Stomach (tissue), 9 donors: Measurements from ENCODE around the gene MISP. TPM values are rescaled to one million over a fixed set of nuclear protein-coding genes. Genes with fewer than 3 reads are reported as not detected.

ENCODE experiments used
- DNase-seq, 2 donors: peaks; one replicate each; pipeline versions ENCODE4 v3.0.0 to v3.0.0-alpha.2; 2013 to 2019
- H3K27ac ChIP-seq, 5 donors: fragments of 200-600 bp in 4 of 5; sonication (generic) in 4 of 5; one replicate each; pipeline ENCODE4 v1.5.1; 2013 to 2019; ENCODE audit warnings: mild to moderate bottlenecking in 1 of 5, moderate library complexity in 1 of 5
- H3K27me3 ChIP-seq, 3 donors: fragments of 200-600 bp; sonication (generic); one replicate each; pipeline ENCODE4 v1.5.1; 2017 to 2019; ENCODE audit warnings: mixed run types in 1 of 3
- H3K36me3 ChIP-seq, 4 donors: fragments of 200-600 bp; sonication (generic); 1 replicate in 3 of 4; 2 replicates in 1 of 4; pipeline ENCODE4 v1.5.1; 2016 to 2019
- H3K4me1 ChIP-seq, 4 donors: fragments of 200-600 bp; sonication (generic); one replicate each; pipeline ENCODE4 v1.5.1; 2016 to 2019
- H3K4me3 ChIP-seq, 4 donors: fragments of 200-600 bp; sonication (generic) in 3 of 4; one replicate each; pipeline ENCODE4 v1.5.1; 2016 to 2019; ENCODE audit warnings: mild to moderate bottlenecking in 1 of 4
- H3K9me3 ChIP-seq, 4 donors: fragments of 200-600 bp; sonication (generic); one replicate each; pipeline ENCODE4 v1.5.1; 2016 to 2019
- CTCF ChIP-seq, 7 experiments: fragments of 450-650 bp in 4 of 7; fragments of 200-600 bp in 3 of 7; sonication (generic) in 3 of 7; IDR thresholded peaks; one replicate each; pipeline ENCODE4 v1.5.1; 2016 to 2019; ENCODE audit warnings: antibody characterized with exemption in 7 of 7, control low read depth in 2 of 7, mild to moderate bottlenecking in 1 of 7
- EP300 ChIP-seq: sonication (generic); formaldehyde crosslinking; IDR thresholded peaks from one replicate; pipeline ENCODE4 v1.6.1; 2017; ENCODE audit warnings: antibody characterized with exemption
- POLR2A ChIP-seq, 4 donors: fragments of 450-650 bp; IDR thresholded peaks; one replicate each; pipeline ENCODE4 v1.6.1; 2016; ENCODE audit warnings: antibody characterized with exemption in 4 of 4, control low read depth in 2 of 4, mild to moderate bottlenecking in 1 of 4, moderate library complexity in 1 of 4
- POLR2AphosphoS5 ChIP-seq, 3 donors: sonication (generic); formaldehyde crosslinking; IDR thresholded peaks; one replicate each; pipeline ENCODE4 v1.6.1; 2016; ENCODE audit warnings: antibody characterized with exemption in 3 of 3
- WGBS, 5 donors: extraction: QIAGEN DNeasy Blood & Tissue Kit in 3 of 5; methylation state at CpG; one replicate each; pipeline versions ENCODE4 v1.1.5 to v1.1.7; 2013 to 2018; 5-methylcytosine and 5-hydroxymethylcytosine counted together
- intact Hi-C: fragments of 100-400 bp; cut with DNase I; formaldehyde crosslinking; loops from one replicate; pipeline ENCODE4 v1.15.1; 2023; ENCODE audit warnings: low total_unique reads
- polyA plus RNA-seq, 3 donors: library from polyadenylated mRNA; stranded (reverse); fragments of 200-250 nt; gene quantifications; one replicate each; pipeline ENCODE4 v1.2.3, GENCODE V29; 2013
- total RNA-seq, 5 donors: library from RNA; depleted of rRNA; stranded (reverse); fragments of >200 nt; gene quantifications; one replicate each; pipeline versions ENCODE4 v1.1.0 to v1.2.3, GENCODE V29; 2014 to 2016
- donor health status: healthy with polysubstance abuse.
- donor health status: Bipolar disorder and iron deficiency.
- donor health status: healthy.

The MISP gene
- total and polyA plus RNA-seq, 8 donors: 2.1 to 149 (median 12.7) TPM

- Histone ChIP-seq H3K27ac (no peak overlapping the region), H3K4me1 (peaks cover 0 to 9% (median 7%) of the 10 kb centered on the region in 4 donors), H3K4me3 (no peak overlapping the region), H3K27me3 (no peaks in the 10 kb centered on the region), H3K9me3 (no peaks in the 10 kb centered on the region), H3K36me3 (peaks cover 0 to 28% (median 7%) of the 10 kb centered on the region in 4 donors)
- no peak for DNase-seq
- intact Hi-C loops: loop anchor here (5.0 kb wide), 1 partner anchor 64 kb away; no protein-coding TSS in a partner anchor
- WGBS, 5 donors: 86 to 92% (median 91%) methylated on average over 15 to 16 of the region's 16 CpGs
- TF ChIP-seq POLR2A (IDR thresholded peaks at IDR 0.05) (no peak), CTCF (IDR thresholded peaks at IDR 0.05) (no peak), POLR2AphosphoS5 (IDR thresholded peaks at IDR 0.05) (no peak), EP300 (no peak)
Observed at GRCh38 chr19:731000-731399, 19.9 kb upstream of the MISP start.

- H3K36me3 ChIP-seq: peaks cover 0 to 32% (median 8%) of the 10 kb centered on the region in 4 donors
- H3K27me3 ChIP-seq: no peaks in the 10 kb centered on the region
- intact Hi-C loops: loop anchor here (5.0 kb wide), 1 partner anchor 65 kb away; no protein-coding TSS in a partner anchor
- DNase-seq: no peak
- H3K4me1 ChIP-seq: peaks cover 0 to 9% (median 7%) of the 10 kb centered on the region in 4 donors
- WGBS, 5 donors: 73 to 80% (median 75%) methylated on average over 23 to 24 of the region's 24 CpGs
- no peak overlapping the region for H3K4me3 ChIP-seq
- H3K27ac ChIP-seq: no peak overlapping the region
- TF ChIP-seq POLR2AphosphoS5 (IDR thresholded peaks at IDR 0.05) (no peak), EP300 (no peak), POLR2A (IDR thresholded peaks at IDR 0.05) (no peak), CTCF (IDR thresholded peaks at IDR 0.05) (no peak)
- H3K9me3 ChIP-seq: no peaks in the 10 kb centered on the region
Observed at GRCh38 chr19:732148-733069, 18.5 kb upstream of the MISP start.

- Histone ChIP-seq H3K36me3 (peaks cover 0 to 22% (median 7%) of the 10 kb centered on the region in 4 donors), H3K4me1 (peaks cover 0 to 14% (median 13%) of the 10 kb centered on the region in 4 donors), H3K4me3 (no peak overlapping the region), H3K9me3 (no peaks in the 10 kb centered on the region), H3K27me3 (peaks cover 0 to 7% (median 0%) of the 10 kb centered on the region in 3 donors), H3K27ac (no peak overlapping the region)
- TF ChIP-seq CTCF (IDR thresholded peaks at IDR 0.05) (no peak), POLR2A (IDR thresholded peaks at IDR 0.05) (no peak), EP300 (no peak), POLR2AphosphoS5 (IDR thresholded peaks at IDR 0.05) (no peak)
- DNase-seq: no peak
- intact Hi-C loops: loop anchor here (5.0 kb wide), 1 partner anchor 67 kb away; no protein-coding TSS in a partner anchor
- WGBS, 5 donors: 82 to 95% (median 85%) methylated on average over 13 of the region's 13 CpGs
Observed at GRCh38 chr19:734716-735115, 16.2 kb upstream of the MISP start.

- no peak for TF ChIP-seq POLR2A (IDR thresholded peaks at IDR 0.05)
- TF ChIP-seq CTCF (IDR thresholded peaks at IDR 0.05): no peak
- no peak for TF ChIP-seq POLR2AphosphoS5 (IDR thresholded peaks at IDR 0.05)
- no peak for TF ChIP-seq EP300
- H3K4me3 ChIP-seq: no peak overlapping the region
- no peaks in the 10 kb centered on the region for H3K9me3 ChIP-seq
- no peak overlapping the region for H3K27ac ChIP-seq
- WGBS, 5 donors: 80 to 95% (median 91%) methylated on average over 1 to 32 of the region's 32 CpGs
- peaks cover 0 to 14% (median 13%) of the 10 kb centered on the region in 4 donors for H3K4me1 ChIP-seq
- no peak for DNase-seq
- H3K36me3 ChIP-seq: peaks cover 0 to 16% (median 9%) of the 10 kb centered on the region in 4 donors
- intact Hi-C loops: no loop called here
- H3K27me3 ChIP-seq: peaks cover 0 to 7% (median 0%) of the 10 kb centered on the region in 3 donors
Observed at GRCh38 chr19:736125-736524, 14.8 kb upstream of the MISP start.
